ENCODE data around the gene SMC1B. TPM values are rescaled to one million over a fixed set of nuclear protein-coding genes. Genes with fewer than 3 reads are reported as not detected.
"Not testable (repeated sequence)": the region's sequence is repeated elsewhere in the genome, so short reads cannot be mapped to it uniquely, and the experiment has no call there.

SMC1B gene
- total and polyA plus RNA-seq, 5 donors: not detected

GRCh38 chr22:45331486-45331885, 81.9 kb downstream of the SMC1B start:
- no peaks in the 10 kb centered on the region for H3K4me1 ChIP-seq (ENCODE audit: control insufficient read depth, insufficient read depth, low read length)

GRCh38 chr22:45330548-45330947, 82.9 kb downstream of the SMC1B start:
- H3K9me3 ChIP-seq (ENCODE audit: control insufficient read depth, low read length): no peaks in the 10 kb centered on the region
- ATAC-seq (no peak), DNase-seq (no peak)
- 94% methylated on average over 19 of the region's 19 CpGs for WGBS
- intact Hi-C loops (cut with DNase I): no loop called here
- H3K27me3 ChIP-seq (ENCODE audit: control insufficient read depth, insufficient read depth): no peaks in the 10 kb centered on the region
- peak overlapping the region; percentile 0 for H3K27ac ChIP-seq (ENCODE audit: low read length)
- H3K4me3 ChIP-seq (ENCODE audit: low read length): no peak overlapping the region
- no peaks in the 10 kb centered on the region for H3K4me1 ChIP-seq (ENCODE audit: control insufficient read depth, insufficient read depth, low read length)

More at GRCh38 chr22:45331486-45331885, 81.9 kb downstream of the SMC1B start:
- Histone ChIP-seq H3K9me3 (ENCODE audit: control insufficient read depth, low read length) (no peaks in the 10 kb centered on the region), H3K4me3 (ENCODE audit: low read length) (no peak overlapping the region), H3K27ac (ENCODE audit: low read length) (no peak overlapping the region), H3K27me3 (ENCODE audit: control insufficient read depth, insufficient read depth) (no peaks in the 10 kb centered on the region)
- 86% methylated on average over 9 of the region's 9 CpGs for WGBS
- ATAC-seq (no peak), DNase-seq (no peak)
- intact Hi-C loops (cut with DNase I): no loop called here

GRCh38 chr22:45329530-45329936, 83.9 kb downstream of the SMC1B start:
- peak overlapping the region; percentile 78 for H3K27ac ChIP-seq (ENCODE audit: low read length)
- H3K27me3 ChIP-seq (ENCODE audit: control insufficient read depth, insufficient read depth): no peaks in the 10 kb centered on the region
- no peaks in the 10 kb centered on the region for H3K9me3 ChIP-seq (ENCODE audit: control insufficient read depth, low read length)
- peak; percentile 74 for ATAC-seq
- 70% methylated on average over 12 of the region's 12 CpGs for WGBS
- intact Hi-C loops (cut with DNase I): no loop called here
- H3K4me1 ChIP-seq (ENCODE audit: control insufficient read depth, insufficient read depth, low read length): peaks cover 3% of the 10 kb centered on the region
- H3K4me3 ChIP-seq (ENCODE audit: low read length): no peak overlapping the region
- peak; percentile 73 to 91 (median 90) for DNase-seq

GRCh38 chr22:45328822-45329529, 84.4 kb downstream of the SMC1B start:
- intact Hi-C loops (cut with DNase I): no loop called here
- no peak overlapping the region for H3K4me3 ChIP-seq (ENCODE audit: low read length)
- WGBS: 41% methylated on average over 8 of the region's 8 CpGs
- peak overlapping the region; percentile 78 for H3K27ac ChIP-seq (ENCODE audit: low read length)
- ATAC-seq: peak in 1 of 2 donors; percentile 25
- H3K9me3 ChIP-seq (ENCODE audit: control insufficient read depth, low read length): no peaks in the 10 kb centered on the region
- H3K27me3 ChIP-seq (ENCODE audit: control insufficient read depth, insufficient read depth): no peaks in the 10 kb centered on the region
- DNase-seq: peak in 2 of 3 donors; percentile 40 to 64
- H3K4me1 ChIP-seq (ENCODE audit: control insufficient read depth, insufficient read depth, low read length): peaks cover 3% of the 10 kb centered on the region

GRCh38 chr22:45328261-45328660, 85.1 kb downstream of the SMC1B start:
- H3K4me1 ChIP-seq (ENCODE audit: control insufficient read depth, insufficient read depth, low read length); DNase-seq; H3K27me3 ChIP-seq (ENCODE audit: control insufficient read depth, insufficient read depth); H3K4me3 ChIP-seq (ENCODE audit: low read length); ATAC-seq; intact Hi-C loops (cut with DNase I); H3K9me3 ChIP-seq (ENCODE audit: control insufficient read depth, low read length); H3K27ac ChIP-seq (ENCODE audit: low read length): not testable (repeated sequence)
- 90% methylated on average over 7 of the region's 8 CpGs for WGBS

- peaks cover 5% of the 10 kb centered on the region for H3K4me1 ChIP-seq (ENCODE audit: control insufficient read depth, insufficient read depth, low read length)
- DNase-seq (no peak), ATAC-seq (no peak)
- no peak overlapping the region for H3K4me3 ChIP-seq (ENCODE audit: low read length)
- 90% methylated on average over 12 of the region's 12 CpGs for WGBS
- intact Hi-C loops (cut with DNase I): no loop called here
- no peaks in the 10 kb centered on the region for H3K27me3 ChIP-seq (ENCODE audit: control insufficient read depth, insufficient read depth)
- H3K27ac ChIP-seq (ENCODE audit: low read length): no peak overlapping the region
- no peaks in the 10 kb centered on the region for H3K9me3 ChIP-seq (ENCODE audit: control insufficient read depth, low read length)
Measured at GRCh38 chr22:45324311-45324711, 89.1 kb downstream of the SMC1B start.

GRCh38 chr22:45323695-45324094, 89.7 kb downstream of the SMC1B start:
- Histone ChIP-seq H3K27me3 (ENCODE audit: control insufficient read depth, insufficient read depth) (no peaks in the 10 kb centered on the region), H3K4me1 (ENCODE audit: control insufficient read depth, insufficient read depth, low read length) (peaks cover 6% of the 10 kb centered on the region), H3K27ac (ENCODE audit: low read length) (no peak overlapping the region), H3K4me3 (ENCODE audit: low read length) (no peak overlapping the region), H3K9me3 (ENCODE audit: control insufficient read depth, low read length) (no peaks in the 10 kb centered on the region)
- intact Hi-C loops (cut with DNase I): no loop called here
- DNase-seq (no peak), ATAC-seq (no peak)
- 83% methylated on average over 7 of the region's 7 CpGs for whole genome bisulfite sequencing

GRCh38 chr22:45322873-45323525, 90.4 kb downstream of the SMC1B start:
- Histone ChIP-seq H3K27me3 (ENCODE audit: control insufficient read depth, insufficient read depth) (no peaks in the 10 kb centered on the region), H3K4me3 (ENCODE audit: low read length) (no peak overlapping the region), H3K27ac (ENCODE audit: low read length) (no peak overlapping the region), H3K4me1 (ENCODE audit: control insufficient read depth, insufficient read depth, low read length) (peaks cover 7% of the 10 kb centered on the region), H3K9me3 (ENCODE audit: control insufficient read depth, low read length) (no peaks in the 10 kb centered on the region)
- ATAC-seq: no peak
- intact Hi-C loops (cut with DNase I): no loop called here
- 90% methylated on average over 24 of the region's 24 CpGs for WGBS
- DNase-seq: no peak

- WGBS: 77% methylated on average over 12 of the region's 12 CpGs
- Histone ChIP-seq H3K9me3 (ENCODE audit: control insufficient read depth, low read length) (no peaks in the 10 kb centered on the region), H3K27me3 (ENCODE audit: control insufficient read depth, insufficient read depth) (no peaks in the 10 kb centered on the region), H3K4me3 (ENCODE audit: low read length) (no peak overlapping the region), H3K27ac (ENCODE audit: low read length) (no peak overlapping the region), H3K4me1 (ENCODE audit: control insufficient read depth, insufficient read depth, low read length) (peaks cover 9% of the 10 kb centered on the region)
- ATAC-seq (no peak), DNase-seq (peak in 1 of 3 donors; percentile 23)
- intact Hi-C loops (cut with DNase I): no loop called here
Measured at GRCh38 chr22:45321827-45322226, 91.6 kb downstream of the SMC1B start.

GRCh38 chr22:45320357-45320976, 92.9 kb downstream of the SMC1B start:
- Histone ChIP-seq H3K9me3 (ENCODE audit: control insufficient read depth, low read length) (no peaks in the 10 kb centered on the region), H3K27me3 (ENCODE audit: control insufficient read depth, insufficient read depth) (no peaks in the 10 kb centered on the region), H3K27ac (ENCODE audit: low read length) (no peak overlapping the region), H3K4me3 (ENCODE audit: low read length) (no peak overlapping the region), H3K4me1 (ENCODE audit: control insufficient read depth, insufficient read depth, low read length) (peaks cover 13% of the 10 kb centered on the region)
- intact Hi-C loops (cut with DNase I): no loop called here
- peak in 1 of 2 donors; percentile 7 for ATAC-seq
- WGBS: 83% methylated on average over 9 of the region's 9 CpGs
- peak; percentile 29 to 60 (median 46) for DNase-seq

- H3K27me3 ChIP-seq (ENCODE audit: control insufficient read depth, insufficient read depth): no peaks in the 10 kb centered on the region
- intact Hi-C loops (cut with DNase I): no loop called here
- peak overlapping the region; percentile 32 for H3K27ac ChIP-seq (ENCODE audit: low read length)
- ATAC-seq (peak; percentile 42 to 60), DNase-seq (peak; percentile 63 to 85 (median 79))
- H3K9me3 ChIP-seq (ENCODE audit: control insufficient read depth, low read length): no peaks in the 10 kb centered on the region
- 43% methylated on average over 5 of the region's 5 CpGs for WGBS
- H3K4me1 ChIP-seq (ENCODE audit: control insufficient read depth, insufficient read depth, low read length): peaks cover 11% of the 10 kb centered on the region
- no peak overlapping the region for H3K4me3 ChIP-seq (ENCODE audit: low read length)
Measured at GRCh38 chr22:45319324-45319685, 94.1 kb downstream of the SMC1B start.
